Esophagus muscularis mucosa (tissue), 3 donors: Measurements from ENCODE around the gene OR10H4.

Experiments
- CTCF ChIP-seq, 3 experiments: fragments of 200-600 bp in 2 of 3; fragments of 450-650 bp in 1 of 3; sonication (generic) in 2 of 3; IDR thresholded peaks; one replicate each; pipeline ENCODE4 v1.5.1; 2017 to 2019; ENCODE audit warnings: antibody characterized with exemption in 3 of 3, mild to moderate bottlenecking in 2 of 3, moderate library complexity in 1 of 3
- POLR2AphosphoS5 ChIP-seq, 2 donors: sonication (generic); formaldehyde crosslinking; IDR thresholded peaks; one replicate each; pipeline ENCODE4 v1.6.1; 2017; ENCODE audit warnings: antibody characterized with exemption in 2 of 2

GRCh38 chr19:15934332-15935078 is 14.3 kb upstream of the OR10H4 start, which contains the start of gene CYP4F11:
- TF ChIP-seq CTCF (IDR thresholded peaks at IDR 0.05) = no peak
- no peak for TF ChIP-seq POLR2AphosphoS5 (IDR thresholded peaks at IDR 0.05)
